NCI-H446 (cell line): ENCODE data around the gene DNAH11.
"Not testable (repeated sequence)": the region's sequence is repeated elsewhere in the genome, so short reads cannot be mapped to it uniquely, and the experiment has no call there.

ENCODE experiments used
- DNase-seq, 2 experiments: peaks; one replicate each; lab custom pipeline; 2025; lab: John Stamatoyannopoulos, UW

DNAH11 gene

DNA sequence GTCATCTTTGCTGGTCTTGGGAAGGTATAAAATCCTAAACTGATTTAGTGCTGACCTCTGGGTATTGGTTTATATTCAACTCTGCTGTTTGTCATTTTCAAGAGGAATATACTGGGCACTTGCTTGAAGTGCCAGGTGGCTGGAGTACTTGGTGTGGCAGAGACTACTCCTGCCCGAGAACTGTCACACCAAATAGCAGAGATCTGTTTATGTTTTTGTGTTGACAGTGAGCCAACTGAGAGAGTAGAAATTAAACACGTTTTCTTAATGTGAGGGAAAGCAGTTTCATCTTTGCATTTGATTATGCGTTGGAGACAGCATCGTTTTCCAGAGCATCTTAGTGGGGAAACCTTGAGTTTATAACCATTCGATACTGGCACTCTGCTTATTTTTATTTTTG lies 228.4 kb downstream of the DNAH11 start:
- DNase-seq = no peak

DNA sequence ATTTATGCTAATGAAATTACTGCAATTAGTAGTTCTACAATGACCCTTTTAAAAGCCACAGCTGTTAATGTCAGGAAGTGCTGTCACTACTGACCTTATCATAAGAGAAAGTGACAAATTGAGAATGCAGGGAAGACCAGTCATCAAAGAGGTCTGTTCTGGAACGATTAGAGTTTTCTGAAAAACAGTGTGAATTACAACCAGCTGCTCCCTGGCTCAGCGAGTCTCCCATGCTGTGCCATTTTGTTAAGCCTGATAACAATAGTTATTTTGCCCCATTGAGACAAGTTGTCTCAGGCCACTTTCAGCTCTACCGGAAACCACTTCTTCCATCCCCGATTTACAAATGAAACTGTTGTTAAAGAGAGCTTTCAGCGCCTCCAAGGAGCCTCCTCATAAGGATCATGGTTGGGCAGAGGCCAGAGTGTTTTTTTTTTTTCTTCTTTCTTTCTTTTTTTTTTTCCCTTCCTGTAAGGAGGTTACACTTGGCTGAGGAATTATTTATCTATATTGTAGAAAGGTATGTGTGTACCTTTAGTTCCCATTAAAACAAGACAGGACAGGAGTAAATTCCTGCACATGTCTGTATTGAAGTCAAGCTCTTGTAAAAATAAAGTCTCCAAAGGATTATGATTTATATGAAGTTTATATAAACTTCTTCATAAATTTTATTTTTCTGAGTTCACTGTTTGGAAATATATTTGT lies 229.2 kb downstream of the DNAH11 start:
- no peak for DNase-seq

DNA sequence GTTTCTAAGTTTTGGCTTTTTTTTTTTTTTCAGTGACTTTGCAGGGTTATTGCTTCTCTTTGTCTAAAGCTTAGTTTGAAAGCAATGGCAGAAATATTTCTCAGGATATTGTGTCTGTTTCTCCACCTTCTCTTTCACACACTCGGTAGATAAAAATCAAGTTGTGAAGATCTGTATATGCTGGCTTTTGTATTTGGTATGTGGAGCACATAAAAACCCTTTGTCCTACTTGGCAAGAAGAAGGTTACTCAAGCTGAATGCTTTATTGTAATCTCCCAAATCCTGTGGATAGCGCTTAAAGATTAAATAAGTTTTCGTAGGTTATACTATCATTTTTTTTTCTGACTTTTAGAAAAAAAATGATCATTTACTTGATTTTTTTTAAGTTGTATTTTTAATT lies 230.5 kb downstream of the DNAH11 start:
- no peak for DNase-seq

DNA sequence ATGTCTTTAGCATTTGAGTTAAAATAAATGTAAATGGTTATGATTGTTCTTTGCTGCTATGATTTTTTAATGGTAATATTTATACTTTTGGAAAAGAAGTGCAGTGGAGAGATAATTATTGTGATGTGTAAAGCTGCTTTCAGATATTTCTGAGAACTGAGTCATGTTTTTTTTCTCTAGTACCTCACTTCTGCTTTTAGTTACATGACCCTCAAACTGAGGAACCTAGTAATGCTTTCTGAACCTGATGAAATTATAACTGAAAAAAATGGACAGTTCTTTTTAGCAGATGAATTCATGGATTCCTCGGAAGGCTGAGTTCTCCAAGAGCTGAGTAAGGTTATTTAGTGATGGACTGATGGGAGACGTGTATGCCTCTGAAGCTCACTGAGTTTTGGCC lies 235.1 kb downstream of the DNAH11 start:
- DNase-seq = no peak

DNA sequence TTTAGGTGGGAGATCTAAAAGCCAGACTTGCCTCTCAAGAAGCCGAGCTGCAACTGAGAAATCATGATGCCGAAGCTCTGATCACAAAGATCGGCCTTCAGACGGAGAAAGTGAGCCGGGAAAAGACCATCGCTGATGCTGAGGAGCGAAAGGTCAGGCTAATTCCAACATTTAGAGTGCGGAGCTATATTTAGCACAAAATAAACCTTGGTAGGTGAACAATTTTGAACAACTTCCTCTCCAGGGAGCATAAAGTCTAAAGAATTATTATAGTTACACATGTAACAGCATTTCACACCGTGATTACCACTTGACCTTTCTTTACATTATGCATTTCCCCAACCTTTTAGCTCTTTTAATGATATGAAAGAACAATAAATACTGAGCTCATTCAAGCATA lies 236.1 kb downstream of the DNAH11 start:
- DNase-seq = no peak

DNA sequence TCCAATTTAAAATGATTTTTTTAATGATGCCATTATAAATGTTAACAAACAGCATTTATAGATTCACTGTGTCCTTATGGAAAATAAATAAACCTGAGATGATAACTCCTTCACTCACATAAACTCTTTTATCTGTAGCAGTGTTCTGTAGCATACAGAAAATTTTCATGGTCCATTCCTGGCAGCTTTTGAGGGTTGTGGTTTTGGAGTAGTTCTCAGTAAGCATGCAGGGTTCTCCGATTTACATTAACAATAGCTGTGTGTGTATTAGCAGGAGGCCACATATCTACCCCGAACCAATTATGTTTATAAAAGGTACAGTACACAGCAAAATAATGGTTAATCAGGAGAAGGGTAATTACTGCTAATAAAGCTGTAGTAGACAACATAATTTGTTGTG lies 240.2 kb downstream of the DNAH11 start:
- no peak for DNase-seq

DNA sequence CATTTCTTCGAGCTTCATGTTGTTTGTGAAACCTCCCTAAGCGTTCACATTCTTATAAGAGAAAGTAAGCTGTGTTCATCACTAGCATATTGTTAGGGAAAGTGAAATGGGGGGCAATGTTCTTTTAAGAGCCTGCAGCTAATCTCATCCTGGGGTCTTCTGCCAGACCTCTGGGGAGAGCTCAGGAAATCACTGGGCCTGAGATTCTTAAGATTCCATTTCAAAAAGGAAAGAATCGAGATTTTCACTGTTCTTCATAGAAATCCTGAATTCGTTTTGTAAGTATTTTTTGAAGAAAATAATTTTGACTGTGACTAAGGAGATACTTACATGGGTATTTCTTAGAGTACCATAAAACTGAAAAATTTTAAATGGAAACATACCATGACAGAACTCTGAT lies 242.2 kb downstream of the DNAH11 start:
- DNase-seq = no peak

DNA sequence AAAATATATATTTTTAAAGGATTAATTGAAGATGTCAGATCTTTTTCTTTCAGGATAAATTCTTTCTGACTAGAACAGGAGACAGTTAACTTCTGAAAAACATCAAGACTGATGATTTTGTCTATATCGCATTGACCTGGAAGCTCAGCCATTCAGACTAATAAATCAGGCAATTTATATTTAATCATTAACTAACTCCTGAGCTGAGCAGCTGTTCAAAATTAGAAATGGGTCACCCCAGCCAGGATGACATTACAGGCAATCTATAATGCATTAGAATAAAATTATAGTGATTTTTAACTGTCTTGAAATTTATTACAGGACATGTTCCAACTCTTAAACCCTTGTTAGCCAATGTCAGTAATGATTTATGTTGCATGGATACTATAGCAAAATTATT lies 263.0 kb downstream of the DNAH11 start:
- DNase-seq = no peak

DNA sequence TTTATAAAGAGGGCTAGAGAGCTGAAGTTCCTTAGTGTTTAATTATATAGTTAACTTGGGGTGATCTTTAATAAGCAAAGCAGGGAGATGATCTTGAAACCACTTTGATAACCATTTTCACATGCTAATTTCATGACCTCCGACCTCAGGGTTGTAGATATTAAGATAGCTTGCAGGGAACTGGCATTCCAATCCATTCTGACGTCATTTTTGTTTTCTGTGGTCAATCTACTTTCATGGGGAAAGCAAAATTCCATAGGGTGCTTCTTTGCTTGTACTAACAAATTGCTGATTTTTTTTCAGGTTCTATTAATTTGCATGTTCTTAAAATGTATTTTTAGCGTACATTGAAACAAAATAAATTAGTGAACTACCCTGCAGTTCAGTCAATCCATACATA lies 263.5 kb downstream of the DNAH11 start:
- no peak for DNase-seq

DNA sequence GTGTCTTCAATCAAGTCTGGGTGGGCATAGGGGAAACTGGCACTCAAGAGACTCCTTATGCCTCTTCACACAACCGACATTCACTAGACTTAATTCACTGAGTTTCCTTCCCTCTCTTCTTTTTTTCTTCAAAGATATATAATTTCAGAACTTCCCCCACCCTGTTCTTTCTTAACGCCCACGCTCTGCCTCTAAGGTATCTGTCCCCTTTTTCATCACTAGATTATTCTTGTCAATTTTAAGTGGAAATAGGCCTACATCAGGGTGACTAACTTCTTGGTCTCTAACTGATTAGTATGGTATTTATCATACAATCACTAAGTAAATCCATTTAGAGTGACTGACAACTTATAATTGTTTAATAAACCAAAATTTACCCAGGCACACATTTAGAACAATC lies 276.2 kb downstream of the DNAH11 start:
- no peak for DNase-seq

DNA sequence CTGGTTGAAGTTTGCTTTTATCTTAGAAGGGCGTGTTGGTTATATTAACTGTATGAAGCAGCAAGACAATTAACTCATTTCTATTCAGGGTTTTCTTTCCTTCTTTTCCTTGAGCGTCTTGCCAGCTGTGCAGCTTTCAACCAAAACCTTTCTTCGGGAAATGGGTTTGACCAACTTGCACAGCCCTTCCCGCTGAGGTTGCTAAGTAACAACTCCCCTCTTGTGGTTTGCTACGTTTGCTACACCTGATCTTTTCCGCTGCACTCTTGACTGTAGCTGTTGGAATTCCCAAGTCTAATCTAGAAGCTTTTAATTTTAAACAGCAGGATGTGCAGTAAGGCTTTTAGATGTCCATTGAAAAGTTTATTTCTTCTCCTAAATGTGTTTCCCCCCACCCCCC lies 286.0 kb downstream of the DNAH11 start:
- no peak for DNase-seq

DNA sequence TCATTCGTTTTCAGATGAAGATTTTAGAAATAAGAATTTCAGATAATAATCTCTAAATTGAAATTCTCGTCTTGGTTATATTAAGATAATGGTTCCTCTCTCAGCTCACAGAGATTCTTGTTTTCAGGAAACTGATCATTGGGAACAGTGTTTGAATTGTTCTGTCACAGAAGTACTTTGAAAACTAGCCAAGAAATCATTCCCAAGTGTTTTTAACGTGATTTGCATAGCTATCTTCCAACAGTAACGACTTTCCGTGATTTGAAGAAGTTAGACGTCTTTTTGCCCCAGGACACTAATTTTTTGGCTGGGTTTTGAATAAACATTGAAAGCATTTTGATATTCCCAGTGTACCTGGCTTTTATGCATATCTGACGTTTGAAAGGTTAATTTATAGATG lies 286.9 kb downstream of the DNAH11 start:
- DNase-seq = no peak

DNA sequence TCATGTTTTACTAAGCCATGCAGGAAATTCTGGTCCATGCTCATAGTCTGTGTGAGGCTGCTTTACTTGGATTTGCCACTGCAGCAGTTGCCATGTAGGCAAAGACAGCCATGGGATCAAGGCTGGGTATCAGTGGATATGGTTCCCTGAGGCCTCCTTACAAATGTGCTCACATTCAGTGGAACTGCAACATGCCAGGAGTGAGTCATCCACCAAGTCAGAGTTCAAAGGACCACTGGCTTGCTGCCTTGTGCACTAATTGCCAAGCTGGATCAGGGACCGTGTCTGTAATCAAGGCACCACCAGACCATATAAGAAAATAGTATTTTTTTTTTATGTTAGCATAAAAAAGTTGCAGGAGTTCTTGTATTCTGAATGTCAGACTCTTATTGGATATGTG lies 301.9 kb downstream of the DNAH11 start:
- DNase-seq = no peak

DNA sequence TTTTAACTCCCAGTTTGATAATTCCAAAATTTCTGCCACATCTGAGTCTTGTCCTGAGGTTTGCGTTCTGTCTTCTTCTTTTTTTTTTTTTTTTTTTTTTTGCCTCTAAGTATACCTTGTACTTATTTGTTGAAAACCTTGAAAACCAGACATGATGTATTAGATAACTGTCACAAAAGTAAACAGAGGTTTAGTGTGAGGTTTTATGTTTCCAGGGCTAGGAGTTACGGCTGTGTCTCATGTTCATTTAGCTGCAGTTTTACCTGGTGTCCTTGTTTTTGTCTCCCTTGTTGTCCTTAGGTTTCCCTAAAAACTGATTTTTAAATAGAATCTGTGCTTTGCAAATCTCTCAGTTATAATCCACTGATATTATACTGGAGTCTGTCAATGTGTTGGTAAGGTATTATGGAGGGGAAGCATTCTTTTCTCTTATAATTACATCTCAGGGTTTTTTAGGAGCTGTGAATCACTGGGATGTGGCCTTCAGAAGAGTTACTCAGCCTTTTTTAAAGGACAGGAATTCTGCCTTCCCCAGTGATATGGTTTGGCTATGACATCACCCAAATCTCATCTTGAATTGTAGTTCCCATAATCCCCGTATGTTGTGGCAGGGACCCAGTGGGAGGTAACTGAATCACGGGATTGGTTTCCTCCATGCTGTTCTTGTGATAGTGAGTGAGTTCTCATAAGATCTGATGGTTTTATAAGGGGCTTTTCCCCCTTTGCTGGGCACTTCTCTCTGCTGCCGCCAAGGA lies 307.9 kb downstream of the DNAH11 start:
- no peak for DNase-seq

DNA sequence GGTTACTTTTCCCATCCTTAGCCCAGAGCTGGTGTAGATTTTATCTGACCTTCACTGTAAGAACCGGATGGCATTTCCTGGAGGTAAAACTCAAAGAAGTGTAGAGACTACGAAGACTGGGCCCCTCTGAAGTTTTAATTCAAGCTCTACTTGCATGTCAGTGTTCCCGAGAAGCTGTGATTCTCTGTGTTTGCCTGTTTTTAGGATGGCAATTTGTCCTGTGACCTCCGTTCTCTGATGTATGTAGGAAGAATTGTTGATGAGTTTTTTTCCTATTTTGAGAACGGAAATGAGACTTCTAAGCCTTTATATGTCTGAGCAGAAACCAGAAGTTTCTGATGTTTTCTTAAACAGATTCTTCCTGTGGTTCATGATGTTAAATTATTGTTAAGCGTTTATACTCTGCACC lies 308.7 kb downstream of the DNAH11 start:
- DNase-seq = no peak

DNA sequence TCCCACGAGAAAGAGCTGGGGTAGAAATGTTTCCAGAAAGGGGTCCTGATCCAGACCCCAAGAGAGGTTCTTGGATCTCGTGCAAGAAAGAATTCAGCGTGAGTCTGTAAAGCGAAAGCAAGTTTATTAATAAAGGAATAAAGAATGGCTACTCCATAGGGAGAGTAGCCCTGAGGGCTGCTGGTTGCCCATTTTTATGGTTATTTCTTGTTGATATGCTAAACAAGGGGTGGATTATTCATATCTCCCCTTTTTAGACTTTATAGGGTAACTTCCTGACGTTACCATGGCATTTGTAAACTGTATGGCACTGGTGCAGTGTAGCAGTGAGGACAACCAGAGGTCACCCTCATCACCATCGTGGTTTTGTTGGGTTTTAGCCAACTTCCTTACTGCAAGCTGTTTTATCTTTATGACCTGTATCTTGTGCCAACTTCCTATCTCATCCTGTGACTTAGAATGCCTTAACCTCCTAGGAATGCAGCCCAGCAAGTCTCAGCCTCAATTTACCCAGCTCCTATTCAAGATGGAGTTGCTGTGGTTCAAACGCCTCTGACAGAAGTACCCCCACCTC lies 322.9 kb downstream of the DNAH11 start:
- DNase-seq = not testable (repeated sequence)

DNA sequence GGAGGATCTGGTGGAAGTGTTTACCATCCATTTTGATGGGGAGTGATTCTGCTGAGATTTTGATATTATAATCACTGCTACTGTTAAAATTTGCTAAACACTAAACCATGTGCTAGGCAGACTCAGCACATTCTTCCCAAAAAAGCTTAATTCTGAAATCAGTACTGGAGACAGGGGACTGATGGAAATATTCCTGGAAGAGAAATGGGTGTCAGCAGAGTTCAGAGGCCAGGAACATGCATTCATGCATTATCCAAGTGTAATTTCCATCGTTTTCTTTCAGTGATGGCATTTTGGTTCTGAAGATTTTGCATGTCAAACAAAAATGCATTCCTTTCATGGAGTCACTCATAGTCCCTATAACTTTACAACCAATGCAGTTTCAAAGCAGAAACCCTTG lies 323.9 kb downstream of the DNAH11 start:
- DNase-seq = no peak

DNA sequence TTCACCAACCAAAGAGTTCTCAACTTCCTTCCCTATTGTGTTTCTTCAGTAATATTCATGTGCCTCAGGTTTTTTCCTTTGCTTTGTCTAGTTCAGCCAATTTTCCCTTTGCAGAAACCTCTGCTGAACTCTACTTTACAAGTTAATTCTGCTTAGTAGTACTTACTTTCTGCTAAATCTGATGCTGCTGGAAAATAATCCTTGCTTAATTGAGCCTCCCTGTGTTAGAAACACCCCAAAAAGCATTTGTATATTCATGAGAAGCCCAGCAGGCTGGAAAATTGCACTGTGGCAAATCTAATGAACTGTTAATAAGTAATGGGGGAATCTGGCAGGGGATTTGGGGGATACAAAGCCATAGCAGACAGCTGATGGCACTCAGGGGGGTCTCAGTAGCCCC lies 324.4 kb downstream of the DNAH11 start:
- DNase-seq = no peak

DNA sequence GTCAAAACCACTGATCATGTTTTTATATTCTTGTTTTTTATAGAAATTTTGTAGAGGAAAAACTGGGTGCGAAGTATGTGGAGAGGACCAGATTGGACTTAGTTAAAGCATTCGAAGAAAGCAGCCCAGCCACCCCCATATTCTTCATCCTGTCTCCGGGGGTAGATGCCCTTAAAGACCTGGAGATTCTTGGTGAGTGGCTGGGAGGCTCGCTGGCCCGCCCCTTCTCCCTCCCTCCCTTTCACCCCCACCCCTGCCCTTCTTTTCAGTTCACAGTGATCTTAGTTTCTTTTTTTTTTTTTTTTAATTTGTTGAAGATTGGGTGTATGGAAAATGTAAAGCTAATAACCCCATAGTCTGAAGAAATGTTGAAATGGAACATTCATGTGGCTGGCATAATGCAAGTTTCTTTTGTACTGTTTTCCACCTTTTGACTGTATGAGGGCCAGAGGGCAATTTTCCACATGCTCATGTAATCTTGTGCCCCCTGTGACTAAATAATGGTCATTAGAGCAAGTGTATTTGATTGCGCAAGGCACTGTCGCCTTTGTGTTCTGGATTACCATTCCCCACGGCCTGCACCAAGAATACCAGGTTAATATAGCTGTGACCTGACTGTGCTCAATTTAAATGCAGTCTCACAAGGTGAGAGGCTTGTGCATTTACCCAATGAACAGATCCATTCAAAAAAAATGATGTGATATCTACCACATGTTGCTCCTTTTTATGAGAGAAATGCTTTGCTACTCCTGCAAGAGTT lies 325.2 kb downstream of the DNAH11 start:
- DNase-seq = no peak

DNA sequence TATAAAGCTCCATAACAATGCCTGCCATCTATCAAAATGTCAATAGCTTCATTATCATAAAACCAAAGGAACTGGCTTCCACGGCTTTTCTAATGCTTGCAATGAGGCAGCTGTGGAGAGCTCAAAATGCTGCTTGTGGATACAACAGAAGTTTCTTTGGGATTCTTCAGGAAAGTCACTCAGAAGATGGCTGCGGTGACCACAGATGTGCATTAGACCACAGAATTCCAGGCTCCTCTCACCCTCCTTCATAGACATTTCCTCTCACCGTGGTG lies 325.7 kb downstream of the DNAH11 start:
- DNase-seq = no peak

DNA sequence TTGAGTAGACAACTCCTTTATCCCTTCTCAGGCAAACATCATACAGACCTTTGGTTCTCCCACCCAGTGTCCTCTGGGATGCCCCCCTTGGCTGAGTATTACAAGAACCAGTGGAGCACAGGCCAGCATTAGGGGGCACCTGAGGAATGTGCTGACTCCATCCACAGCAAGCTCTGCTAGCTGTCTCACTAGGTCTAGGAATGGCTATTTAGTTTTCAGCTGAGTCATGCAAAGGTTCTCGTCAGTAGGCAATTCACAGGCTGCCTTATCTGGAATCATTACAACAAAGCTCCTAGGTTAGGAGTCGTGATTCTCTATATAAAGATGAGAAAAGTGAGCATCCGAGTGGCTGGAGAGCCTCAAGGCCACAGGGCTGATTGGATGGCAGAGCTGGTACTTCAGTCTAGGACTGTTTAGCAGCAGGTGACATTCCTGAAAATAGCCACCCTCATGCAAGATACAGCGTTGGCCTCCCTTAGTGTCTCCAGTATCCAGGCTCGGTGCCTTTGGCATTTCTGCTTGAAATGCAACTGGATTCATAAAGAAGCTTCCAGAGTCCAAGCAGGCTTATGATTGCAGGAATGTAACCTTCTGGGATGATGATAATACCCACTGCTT lies 327.1 kb downstream of the DNAH11 start:
- DNase-seq = no peak

DNA sequence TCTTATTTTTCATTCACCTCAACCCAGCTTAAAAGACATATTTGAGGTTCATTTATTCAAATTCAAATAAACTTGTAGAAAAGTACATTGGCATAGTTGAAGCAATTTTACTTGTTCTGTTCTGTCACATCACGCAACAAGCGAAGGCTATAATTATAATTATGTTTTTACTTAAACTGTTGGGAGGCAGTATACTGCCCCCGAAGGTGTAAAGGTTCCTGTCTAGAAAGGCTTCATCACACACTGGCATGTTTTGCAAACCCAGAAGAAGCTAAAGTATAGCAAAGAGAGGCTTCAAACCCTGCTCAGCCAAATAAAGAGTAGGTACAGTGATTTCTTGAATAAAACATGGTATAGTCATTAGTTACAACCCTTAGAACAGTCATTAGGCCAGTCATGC lies 340.2 kb downstream of the DNAH11 start:
- DNase-seq = no peak

DNA sequence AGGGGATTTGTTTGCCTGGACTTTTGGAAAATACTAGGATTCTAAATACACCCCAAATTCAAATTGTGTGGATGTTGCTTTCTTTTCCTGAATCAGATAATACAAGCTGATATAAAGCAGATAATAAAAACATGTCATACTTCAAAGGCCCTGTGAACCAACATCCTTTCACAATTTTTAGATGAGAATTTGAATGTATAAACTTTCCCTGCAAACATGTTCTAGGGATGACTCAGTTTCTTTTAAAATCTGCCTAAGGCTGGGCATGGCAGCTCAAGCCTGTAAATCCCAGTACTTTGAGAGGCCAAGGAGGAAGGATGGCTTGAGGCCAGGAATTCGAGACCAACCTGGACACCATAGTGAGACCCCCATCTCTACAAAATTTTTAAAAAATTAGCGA lies 340.7 kb downstream of the DNAH11 start:
- not testable (repeated sequence) for DNase-seq
